ENCODE data around the gene HIRA. TPM values are rescaled to one million over a fixed set of nuclear protein-coding genes. Genes with fewer than 3 reads are reported as not detected.

Gene HIRA
- total and polyA plus RNA-seq, 2 of the 8 experiments (the other 6 are each of a cell fraction or from before 2014, with no cell fraction given): 34.9 to 67.2 TPM

GRCh38 chr22:19449422-19449767 lies 17.9 kb upstream of the HIRA start:
- ChIA-PET POLR2A (ENCODE audit: partially characterized antibody) (interaction anchor here (1.8 to 6.7 kb wide), 2 partner anchors 15 kb away, joined by 6 to 127 read pairs; partner anchors contain the start of genes HIRA and MRPL40), CTCF (ENCODE audit: partially characterized antibody) (no interaction called here)
- Histone ChIP-seq H3K27ac (ENCODE audit: low read depth, low read length) (no peak overlapping the region), H3K23ac (ENCODE audit: insufficient read length) (no peak overlapping the region), H3K79me2 (ENCODE audit: control insufficient read depth in 1 of 2, insufficient read depth in 2 of 2, low read length in 2 of 2) (peaks cover 3 to 24% of the 10 kb centered on the region in 2 experiments; a peak in 3 of 4 replicates), H2BK5ac (ENCODE audit: low read depth, low read length) (no peak overlapping the region), H2AFZ (ENCODE audit: low read length) (no peak overlapping the region), H3K4ac (replicated peaks; ENCODE audit: insufficient read length, low read depth, low read length) (no peak overlapping the region), H3K14ac (ENCODE audit: insufficient read length) (no peak overlapping the region), H4K91ac (replicated peaks; ENCODE audit: insufficient read length, low read length) (no peak overlapping the region), H4K8ac (ENCODE audit: extremely low read depth, insufficient read depth, low read length) (no peak overlapping the region), H3K23me2 (ENCODE audit: low read depth, low read length) (peaks cover 7% of the 10 kb centered on the region; the same call in 1 of the 2 replicates), H3K4me3 (ENCODE audit: extremely low read depth in 1 of 4, insufficient read depth in 2 of 4, low read depth in 3 of 4, low read length in 4 of 4) (no peak overlapping the region), H3K4me2 (ENCODE audit: insufficient read depth in 1 of 2, low read depth in 2 of 2, low read length in 2 of 2) (no peak overlapping the region; a peak in 1 of 4 replicates), H4K20me1 (replicated peaks in 1 of 2; ENCODE audit: control insufficient read depth in 1 of 2, insufficient read depth in 2 of 2, low read length in 2 of 2) (peaks cover 17 to 24% of the 10 kb centered on the region in 2 experiments), H2BK15ac (ENCODE audit: low read length) (no peak overlapping the region), H3K56ac (replicated peaks; ENCODE audit: insufficient read length, low read depth, low read length) (no peak overlapping the region), H2BK12ac (ENCODE audit: low read depth, low read length) (no peak overlapping the region), H2BK120ac (replicated peaks; ENCODE audit: low read depth, low read length) (no peak overlapping the region), H3K36me3 (ENCODE audit: control insufficient read depth in 2 of 4, insufficient read depth in 4 of 4, low read length in 3 of 4) (peaks cover 2 to 33% (median 20%) of the 10 kb centered on the region in 4 experiments), H3K79me1 (ENCODE audit: low read depth, low read length) (peaks cover 2% of the 10 kb centered on the region; the same call in 1 of the 2 replicates), H3K4me1 (replicated peaks in 1 of 4; ENCODE audit: control insufficient read depth in 3 of 4, insufficient read depth in 4 of 4, low read length in 3 of 4) (peaks cover 0 to 8% (median 3%) of the 10 kb centered on the region in 4 experiments; a peak in 2 of 7 replicates), H2AK5ac (ENCODE audit: low read depth, low read length) (no peak overlapping the region), H3K9ac (replicated peaks in 1 of 4; ENCODE audit: extremely low read depth in 1 of 4, low read depth in 3 of 4, low read length in 3 of 4) (no peak overlapping the region), H3K27me3 (replicated peaks in 1 of 4; ENCODE audit: control insufficient read depth in 3 of 4, extremely low read depth in 1 of 4, insufficient read depth in 3 of 4, low read length in 3 of 4) (no peaks in the 10 kb centered on the region; a peak in 2 of 7 replicates), H4K5ac (ENCODE audit: insufficient read length, low read depth, low read length) (no peak overlapping the region), H3K9me3 (ENCODE audit: insufficient read depth in 2 of 2, low read depth in 1 of 2, low read length in 1 of 2) (no peaks in the 10 kb centered on the region), H3K18ac (ENCODE audit: extremely low read depth, low read length) (no peak overlapping the region), H2BK20ac (ENCODE audit: low read length) (no peak overlapping the region)
- WGBS, 2 experiments (ENCODE audit: extremely low coverage in 1 of 2, insufficient coverage in 1 of 2, insufficient read length in 1 of 2, insufficient replicate concordance in 2 of 2, low coverage in 1 of 2, low lambda C conversion rate in 2 of 2, missing lambda C conversion rate in 1 of 2): 89% methylated on average over 2 of the region's 2 CpGs; no CpG with 5 or more reads in 1 of the 2 experiments
- FAIRE-seq (no peak), DNase-seq (ENCODE audit: low read depth in 1 of 2, low spot score in 2 of 2) (no peak)
- TF ChIP-seq KDM1A (IDR thresholded peaks at IDR 0.05; ENCODE audit: borderline replicate concordance, low read length) (no peak), BACH1 (IDR thresholded peaks at IDR 0.05; ENCODE audit: low read length) (no peak), EZH2 (IDR thresholded peaks at IDR 0.05; ENCODE audit: low read depth, low read length, severe bottlenecking) (no peak), ATF3 (IDR thresholded peaks at IDR 0.05; ENCODE audit: insufficient read depth, low read depth, low read length) (no peak), CREB1 (IDR thresholded peaks at IDR 0.05) (no peak), SAP30 (IDR thresholded peaks at IDR 0.05; ENCODE audit: insufficient read depth, insufficient replicate concordance, low read length) (no peak), SP2 (IDR thresholded peaks at IDR 0.05; ENCODE audit: low read length) (no peak), KDM4A (IDR thresholded peaks at IDR 0.05; ENCODE audit: low read depth, low read length, severe bottlenecking) (no peak)
